ENCODE measurements around the gene STRN4.
"Not testable (repeated sequence)": the region's sequence is repeated elsewhere in the genome, so short reads cannot be mapped to it uniquely, and the experiment has no call there.

The STRN4 gene, protein sequence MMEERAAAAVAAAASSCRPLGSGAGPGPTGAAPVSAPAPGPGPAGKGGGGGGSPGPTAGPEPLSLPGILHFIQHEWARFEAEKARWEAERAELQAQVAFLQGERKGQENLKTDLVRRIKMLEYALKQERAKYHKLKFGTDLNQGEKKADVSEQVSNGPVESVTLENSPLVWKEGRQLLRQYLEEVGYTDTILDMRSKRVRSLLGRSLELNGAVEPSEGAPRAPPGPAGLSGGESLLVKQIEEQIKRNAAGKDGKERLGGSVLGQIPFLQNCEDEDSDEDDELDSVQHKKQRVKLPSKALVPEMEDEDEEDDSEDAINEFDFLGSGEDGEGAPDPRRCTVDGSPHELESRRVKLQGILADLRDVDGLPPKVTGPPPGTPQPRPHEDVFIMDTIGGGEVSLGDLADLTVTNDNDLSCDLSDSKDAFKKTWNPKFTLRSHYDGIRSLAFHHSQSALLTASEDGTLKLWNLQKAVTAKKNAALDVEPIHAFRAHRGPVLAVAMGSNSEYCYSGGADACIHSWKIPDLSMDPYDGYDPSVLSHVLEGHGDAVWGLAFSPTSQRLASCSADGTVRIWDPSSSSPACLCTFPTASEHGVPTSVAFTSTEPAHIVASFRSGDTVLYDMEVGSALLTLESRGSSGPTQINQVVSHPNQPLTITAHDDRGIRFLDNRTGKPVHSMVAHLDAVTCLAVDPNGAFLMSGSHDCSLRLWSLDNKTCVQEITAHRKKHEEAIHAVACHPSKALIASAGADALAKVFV

DNA sequence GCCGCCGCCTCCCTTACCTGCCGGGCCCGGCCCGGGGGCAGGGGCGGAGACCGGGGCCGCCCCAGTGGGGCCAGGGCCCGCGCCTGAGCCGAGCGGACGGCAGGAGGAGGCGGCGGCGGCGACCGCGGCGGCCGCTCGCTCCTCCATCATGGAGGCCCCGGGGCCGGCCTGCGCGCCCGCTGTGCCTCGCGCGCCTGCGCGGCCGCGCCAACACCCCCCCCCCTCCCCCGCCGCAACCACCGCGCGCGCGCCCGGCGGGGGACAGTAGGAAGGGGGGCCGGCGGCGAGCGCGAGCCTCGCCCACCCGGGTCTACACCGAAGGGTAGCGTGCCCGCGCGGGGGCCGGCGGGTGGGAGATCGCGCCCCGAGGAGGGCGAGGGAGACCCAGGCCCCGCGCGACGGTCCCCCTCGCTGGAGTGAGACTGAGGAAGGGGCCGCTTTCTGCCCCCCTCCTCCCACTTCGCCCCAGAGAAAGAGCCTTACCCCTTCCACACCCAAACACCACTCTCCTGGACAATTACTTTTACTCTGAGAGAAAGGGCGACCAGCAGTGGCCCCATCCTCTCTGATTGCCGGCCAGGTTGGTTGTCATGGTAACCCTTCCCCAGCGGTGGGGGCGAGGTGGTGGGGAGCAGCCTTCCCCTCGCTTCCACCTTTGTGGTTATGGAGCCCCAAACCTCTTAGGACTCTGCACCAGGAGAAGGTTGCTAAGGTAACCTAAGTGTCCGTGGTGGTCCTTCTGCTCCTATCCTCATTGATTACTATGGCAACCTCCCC is at the start of gene STRN4:
Gene STRN4 (minus strand): TSS at position 170 of the 777 bp plus-strand sequence. CDS start 20 bp downstream, at position 150.
- DNase-seq = no peak

DNA sequence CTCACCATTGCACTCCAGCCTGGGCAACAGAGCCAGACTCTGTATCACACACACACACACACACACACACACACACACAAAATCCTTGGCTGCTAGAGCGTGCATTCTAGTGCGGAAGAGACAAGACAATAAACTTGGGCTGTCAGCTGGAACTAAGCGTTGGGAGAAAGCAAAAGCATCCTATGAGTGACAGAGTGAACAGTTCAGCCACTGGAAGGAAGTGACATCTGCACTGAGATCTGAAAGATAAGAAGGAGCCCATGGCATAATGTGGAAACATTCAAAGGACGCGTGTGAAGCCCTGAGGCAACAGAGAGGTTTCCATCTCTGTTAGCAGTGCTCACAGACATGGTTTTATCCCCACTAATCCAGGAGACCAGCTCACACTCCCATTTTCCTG is 45.7 kb upstream of the STRN4 start:
- no peak for DNase-seq

DNA sequence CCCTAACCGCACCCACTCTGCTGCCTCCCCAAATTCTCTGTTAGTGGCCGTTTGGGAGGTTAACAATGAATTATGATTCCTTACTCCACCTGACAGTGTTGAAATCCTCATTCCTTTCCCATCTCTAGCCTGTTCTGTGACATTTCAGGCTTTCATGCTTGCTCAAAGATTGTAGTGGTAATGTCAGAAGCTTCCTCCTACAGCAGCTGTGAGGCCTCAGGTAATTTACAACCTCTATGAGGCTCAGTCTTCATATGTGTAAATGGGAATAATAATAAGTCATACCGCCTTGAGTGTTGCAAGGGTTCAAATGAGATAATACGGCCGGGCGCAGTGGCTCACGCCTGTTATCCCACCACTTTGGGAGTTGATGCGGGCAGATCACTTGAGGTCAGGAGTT is 43.1 kb upstream of the STRN4 start:
- DNase-seq = no peak

DNA sequence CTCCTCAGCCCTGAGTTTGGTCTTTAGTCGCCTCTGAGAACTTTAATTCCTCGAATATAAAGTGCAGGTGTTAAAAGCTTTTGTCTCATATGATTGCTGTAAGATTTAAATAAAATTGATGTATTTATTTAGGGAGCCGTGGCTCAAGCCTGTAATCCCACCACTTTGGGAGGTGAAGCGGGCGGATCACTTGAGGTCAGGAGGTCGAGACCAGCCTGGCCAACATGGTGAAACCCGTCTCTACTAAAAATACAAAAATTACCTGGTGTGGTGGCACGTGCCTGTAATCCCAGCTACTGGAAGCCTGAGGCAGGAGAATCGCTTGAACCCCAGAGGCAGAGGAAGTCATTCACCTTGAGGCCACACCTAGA is 42.7 kb upstream of the STRN4 start:
- no peak for DNase-seq

DNA sequence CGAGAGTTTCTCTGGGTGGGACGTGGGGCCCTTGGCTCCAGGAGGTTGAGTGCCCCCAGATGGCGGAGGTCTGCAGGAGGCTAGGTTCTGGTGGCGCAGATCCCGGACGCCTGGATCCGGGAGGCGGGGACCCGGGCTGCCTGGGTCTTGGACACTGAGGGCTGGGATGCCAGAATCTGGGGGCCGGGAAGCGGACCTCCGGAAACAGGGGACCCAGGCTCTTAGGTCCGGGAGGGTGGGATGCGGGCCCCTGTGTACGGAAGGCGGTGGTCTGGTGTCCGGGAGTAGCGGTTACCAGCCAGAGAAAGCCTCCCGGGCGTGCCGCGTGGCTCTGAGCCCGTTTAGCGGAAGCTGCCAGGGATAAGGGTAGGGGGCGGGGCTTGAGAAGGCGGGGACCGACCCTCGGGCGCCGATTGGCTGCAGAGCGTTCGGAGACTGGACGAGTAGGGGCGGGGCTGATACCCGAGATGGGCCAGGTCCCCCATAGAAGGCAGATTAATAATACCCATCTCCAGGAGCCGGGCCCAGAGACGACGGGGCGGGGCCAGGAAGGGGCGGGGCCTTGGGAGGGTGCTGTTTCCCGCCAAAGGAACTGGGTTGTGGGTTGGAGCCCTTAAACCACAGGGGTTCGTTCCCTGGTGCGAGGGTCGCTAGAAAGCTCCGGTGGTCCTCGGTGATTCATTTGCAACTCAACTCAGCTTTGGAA is 42.2 kb upstream of the STRN4 start, which contains the start of gene SLC1A5:
Gene SLC1A5 (minus strand): TSS at position 333 of the 706 bp plus-strand sequence. CDS start 629 bp downstream, outside the sequence.
- DNase-seq = peak; percentile 91

DNA sequence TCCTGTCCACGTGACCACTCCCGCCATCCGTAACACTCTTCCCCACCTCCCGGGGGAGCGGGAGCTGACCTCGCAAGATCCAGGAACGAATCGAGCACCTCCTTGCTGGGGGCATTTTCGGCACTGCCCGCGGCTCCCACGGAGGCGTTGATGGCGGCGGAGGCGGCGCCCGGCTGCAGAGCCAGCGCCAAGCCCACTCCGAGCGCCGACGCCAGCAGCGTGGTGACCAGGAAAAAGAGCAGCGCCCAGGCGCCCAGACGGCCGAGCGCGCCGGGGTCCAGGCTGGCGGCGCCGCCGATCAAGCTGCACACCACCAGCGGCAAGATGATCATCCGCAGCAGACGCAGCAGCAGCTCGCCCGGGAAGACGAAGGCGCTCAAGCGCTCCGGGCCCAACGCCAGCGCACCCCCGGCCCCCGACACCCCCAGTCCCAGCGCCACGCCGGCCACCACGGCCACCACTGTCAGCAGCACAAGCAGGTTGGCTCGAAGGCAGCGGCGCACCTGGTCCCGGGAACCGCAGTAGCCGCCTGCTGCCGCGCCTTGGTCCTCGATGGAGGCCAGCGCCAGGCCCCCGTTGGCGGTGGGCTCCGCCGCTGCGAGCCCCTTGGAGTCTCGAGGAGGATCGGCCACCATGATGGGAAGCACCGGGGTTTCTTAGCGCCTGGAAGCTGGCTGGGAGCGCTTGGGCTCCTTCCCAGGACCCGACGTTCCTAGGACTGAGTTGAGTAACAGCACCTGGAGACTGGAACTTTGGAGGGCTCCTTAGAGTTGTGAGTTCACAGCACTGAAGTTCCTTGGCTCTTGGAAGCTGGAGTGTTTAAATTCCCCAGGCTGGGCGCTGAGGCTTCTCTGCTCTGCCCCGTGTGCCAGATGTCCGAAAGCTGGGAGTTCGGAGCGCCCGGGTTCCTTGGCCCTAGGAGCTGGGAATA is 41.3 kb upstream of the STRN4 start:
- DNase-seq = peak; percentile 30

DNA sequence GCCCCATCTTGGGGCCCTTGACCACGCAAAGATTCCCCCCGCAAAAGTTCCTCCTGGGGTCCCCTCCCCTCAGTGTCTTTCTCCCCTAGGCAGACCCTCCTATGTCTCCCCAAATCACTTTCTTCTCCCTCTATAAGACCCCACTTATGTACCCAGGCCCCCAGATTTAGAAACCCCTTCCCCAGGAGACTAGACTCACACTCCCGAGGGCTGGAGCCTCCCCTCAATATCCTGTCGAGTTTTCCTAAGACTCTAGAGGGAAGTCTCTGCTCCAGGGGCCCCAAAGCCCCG is 40.7 kb upstream of the STRN4 start:
- DNase-seq = no peak

DNA sequence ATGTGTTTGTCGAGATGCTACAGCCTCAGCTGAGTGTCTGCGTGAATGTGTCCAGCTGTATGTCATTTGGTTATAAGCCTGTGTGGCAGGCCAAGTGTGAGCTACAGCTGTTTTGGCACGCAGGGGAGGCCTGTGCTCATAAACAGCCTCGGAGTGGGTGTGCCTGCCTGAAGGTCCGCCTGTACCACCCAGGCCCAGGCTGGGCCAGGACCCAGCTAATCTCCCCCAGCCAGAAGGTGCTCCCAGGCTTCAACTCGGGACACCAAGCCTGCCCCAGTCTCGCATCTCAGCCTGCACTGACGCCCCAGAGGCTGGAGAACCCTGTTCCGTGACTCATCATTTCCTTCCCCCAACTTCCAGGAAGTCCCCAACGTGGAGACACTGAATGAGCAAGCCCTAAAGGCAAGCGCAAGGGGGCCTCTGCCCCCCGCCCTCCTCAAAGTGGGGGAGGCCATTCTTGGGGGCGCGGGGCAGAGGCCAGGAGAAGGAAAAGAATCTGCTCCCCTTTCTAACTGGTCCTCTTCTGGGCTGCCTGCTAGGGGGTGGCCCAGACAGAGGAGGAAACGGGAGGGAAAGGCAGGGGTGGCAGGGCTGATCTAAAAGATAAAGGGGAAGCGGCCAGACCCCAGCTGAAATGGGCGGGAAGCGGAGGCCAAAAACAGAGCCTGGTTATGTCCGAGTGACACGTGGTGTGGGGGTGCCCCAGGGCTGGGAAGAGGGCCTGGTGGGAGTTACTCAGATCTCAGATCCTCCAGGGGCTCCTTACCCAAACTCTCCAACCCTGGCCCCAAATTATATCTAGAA is 40.2 kb upstream of the STRN4 start:
- peak; percentile 19 for DNase-seq

DNA sequence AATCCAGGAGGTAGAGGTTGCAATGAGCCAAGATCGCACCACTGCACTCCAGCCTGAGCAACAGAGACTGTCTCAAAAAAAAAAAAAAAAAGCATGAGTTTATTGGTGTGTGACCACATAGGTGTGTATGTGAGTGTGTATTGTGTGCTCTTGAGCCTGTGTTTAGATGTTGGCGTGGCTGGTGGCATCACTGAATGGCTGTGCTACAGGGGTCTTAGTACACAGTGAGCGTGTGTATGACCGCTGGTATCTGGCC is 39.7 kb upstream of the STRN4 start:
- peak; percentile 60 for DNase-seq

DNA sequence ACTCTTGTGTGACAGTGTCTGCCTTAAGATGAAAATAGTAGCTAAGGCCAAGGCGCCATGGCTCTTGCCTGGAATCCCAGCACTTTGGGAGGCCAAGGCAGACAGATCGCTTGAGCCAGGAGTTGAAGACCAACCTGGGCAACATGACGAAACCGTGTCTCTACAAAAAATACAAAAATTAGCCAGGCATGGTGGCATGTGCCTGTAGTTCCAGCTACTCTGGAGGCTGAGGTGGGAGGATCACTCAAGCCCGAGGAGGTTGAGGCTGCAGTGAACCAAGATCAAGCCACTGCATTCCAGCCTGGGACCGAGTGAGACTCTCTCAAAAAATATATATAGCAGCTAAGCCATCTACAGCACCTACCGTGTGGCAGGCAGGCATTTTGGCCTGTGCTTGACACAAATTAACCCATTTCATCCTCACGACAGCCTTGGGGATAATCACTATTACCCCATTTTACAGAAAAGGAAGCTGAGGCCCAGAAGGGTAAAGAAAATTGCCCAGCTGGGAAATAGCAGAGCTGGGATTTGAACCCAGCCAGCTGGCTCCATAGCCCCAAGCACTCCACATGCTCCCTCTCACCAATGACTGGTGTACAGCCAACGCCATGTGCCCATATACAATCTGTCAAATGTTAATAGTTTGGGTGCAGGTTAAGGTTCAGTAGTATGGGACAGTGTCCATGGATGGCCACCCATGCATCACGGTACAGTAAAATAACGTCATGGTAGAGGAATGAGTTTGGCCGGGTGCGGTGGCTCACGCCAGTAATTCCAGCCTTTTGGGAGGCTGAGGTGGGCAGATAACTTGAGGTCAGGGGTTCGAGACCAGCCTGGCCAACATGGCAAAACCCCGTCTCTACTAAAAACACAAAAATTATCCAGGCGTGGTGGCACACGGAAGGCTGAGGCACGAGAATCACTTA is 39.1 kb upstream of the STRN4 start:
- peak; percentile 62 for DNase-seq

DNA sequence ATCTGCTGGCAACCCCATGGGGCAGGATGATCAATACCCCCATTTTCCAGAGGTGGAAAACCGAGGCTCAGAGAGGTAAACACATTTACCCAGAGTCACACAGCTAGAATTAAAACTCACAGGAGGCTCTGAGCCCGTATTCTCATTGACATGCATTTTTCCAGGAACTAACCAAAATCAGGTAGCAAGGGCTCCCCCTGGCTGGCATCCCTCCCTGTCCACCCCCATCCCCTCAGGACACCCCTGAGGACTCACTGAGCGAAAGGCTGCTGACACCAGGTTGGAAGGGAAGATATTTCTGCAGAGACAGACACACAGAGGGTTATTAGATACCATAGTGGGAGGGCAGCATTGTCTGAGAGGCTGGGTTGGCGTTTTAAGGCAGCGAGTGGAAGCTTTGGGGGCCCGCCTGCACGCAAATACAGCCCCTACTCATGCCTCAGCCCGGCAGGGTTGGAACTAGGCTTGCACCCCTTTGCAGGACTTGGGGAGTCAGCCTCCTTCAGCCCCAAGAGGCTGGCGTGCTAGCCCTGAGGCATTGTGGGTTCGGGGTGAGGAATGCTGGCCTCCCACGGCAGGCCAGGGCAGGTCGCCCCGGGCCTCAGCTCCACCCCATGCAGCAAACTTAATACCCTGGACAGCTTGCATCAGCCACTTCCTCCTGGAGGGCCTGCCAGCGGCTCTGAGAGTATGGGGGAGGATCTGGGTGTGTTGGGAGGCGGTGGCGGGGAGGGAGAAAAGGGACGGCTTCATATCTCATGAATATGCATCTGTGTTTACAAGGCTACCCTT is 38.2 kb upstream of the STRN4 start:
- DNase-seq = peak; percentile 82

DNA sequence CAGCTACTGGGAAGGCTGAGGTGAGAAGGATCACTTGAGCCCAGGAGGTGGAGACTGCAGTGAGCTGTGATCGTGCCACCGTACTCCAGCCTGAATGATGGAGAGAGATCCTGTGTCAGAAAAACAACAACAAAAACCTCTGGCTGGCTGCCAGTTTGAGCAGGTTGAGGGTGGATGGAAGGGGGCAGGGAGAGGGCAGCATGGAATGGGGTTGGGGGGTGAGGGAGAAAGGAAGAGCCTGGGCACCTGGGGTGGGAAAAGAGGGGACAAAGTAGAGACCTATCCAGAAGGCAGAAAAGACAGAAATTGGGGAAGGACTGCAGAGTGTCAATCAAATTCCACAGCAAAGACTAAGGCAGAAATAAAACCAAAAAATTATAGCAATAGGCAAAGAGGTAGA is 37.4 kb upstream of the STRN4 start:
- DNase-seq = no peak

DNA sequence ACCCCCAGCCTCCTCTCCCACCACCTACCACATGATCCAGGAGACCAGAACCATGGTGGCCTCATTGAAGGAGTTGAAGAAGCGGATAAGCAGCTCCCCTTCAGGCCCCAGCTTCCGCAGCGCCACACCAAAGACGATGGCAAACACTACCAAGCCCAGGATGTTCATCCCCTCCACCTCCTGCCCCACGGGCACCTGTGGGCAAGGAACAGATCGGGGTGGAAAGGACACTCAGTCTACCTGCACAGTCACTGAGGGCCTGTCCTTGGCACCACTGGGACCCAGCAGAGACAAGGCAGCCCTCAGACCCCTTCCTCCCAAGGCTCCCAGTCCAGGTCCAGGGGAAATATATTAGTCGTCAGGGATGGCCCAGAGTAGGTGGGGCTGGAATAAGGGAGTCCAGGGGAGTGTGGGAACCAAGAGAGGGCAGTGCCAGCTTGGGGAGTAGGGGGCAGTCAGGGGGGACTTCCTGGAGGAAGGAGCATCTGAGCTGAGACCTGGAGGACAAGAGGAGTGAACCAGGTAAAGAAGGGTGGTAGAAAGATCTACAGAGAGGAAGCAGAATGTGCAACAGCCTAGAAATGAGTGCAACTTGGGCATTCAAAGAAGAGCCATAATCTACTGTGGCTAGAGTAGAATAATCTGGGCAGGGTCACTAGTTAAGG is 36.2 kb upstream of the STRN4 start:
- DNase-seq = no peak

DNA sequence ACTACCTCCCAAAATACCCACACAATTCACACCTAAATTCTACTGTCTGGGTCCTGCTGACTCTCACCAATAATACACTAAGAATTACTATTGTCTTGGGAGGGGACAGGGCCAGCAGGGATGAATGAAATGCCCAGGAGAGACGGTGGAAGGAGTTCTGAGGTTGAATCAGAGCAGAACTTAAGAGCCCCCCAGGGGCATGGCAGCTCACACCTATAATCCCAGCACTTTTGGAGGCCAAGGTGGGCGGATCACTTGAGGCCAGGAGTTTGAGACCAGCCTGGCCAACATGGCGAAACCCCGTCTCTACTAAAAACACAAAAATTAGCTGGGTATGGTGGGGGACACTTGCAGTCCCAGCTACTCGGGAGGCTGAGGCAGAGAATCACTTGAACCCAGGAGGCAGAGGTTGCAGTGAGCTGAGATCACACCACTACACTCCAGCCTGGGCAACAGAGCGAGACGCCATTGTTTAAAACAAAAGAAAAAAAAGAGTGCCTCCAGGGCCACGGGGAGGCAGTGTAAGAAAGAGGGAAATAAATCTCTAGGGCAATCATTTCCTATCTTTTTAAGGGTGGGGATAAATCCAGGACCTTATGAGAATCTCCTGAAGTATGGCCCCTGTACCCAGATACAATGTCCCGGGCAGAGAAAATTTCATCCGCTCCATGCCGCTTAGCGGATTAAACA is 31.9 kb upstream of the STRN4 start:
- not testable (repeated sequence) for DNase-seq

DNA sequence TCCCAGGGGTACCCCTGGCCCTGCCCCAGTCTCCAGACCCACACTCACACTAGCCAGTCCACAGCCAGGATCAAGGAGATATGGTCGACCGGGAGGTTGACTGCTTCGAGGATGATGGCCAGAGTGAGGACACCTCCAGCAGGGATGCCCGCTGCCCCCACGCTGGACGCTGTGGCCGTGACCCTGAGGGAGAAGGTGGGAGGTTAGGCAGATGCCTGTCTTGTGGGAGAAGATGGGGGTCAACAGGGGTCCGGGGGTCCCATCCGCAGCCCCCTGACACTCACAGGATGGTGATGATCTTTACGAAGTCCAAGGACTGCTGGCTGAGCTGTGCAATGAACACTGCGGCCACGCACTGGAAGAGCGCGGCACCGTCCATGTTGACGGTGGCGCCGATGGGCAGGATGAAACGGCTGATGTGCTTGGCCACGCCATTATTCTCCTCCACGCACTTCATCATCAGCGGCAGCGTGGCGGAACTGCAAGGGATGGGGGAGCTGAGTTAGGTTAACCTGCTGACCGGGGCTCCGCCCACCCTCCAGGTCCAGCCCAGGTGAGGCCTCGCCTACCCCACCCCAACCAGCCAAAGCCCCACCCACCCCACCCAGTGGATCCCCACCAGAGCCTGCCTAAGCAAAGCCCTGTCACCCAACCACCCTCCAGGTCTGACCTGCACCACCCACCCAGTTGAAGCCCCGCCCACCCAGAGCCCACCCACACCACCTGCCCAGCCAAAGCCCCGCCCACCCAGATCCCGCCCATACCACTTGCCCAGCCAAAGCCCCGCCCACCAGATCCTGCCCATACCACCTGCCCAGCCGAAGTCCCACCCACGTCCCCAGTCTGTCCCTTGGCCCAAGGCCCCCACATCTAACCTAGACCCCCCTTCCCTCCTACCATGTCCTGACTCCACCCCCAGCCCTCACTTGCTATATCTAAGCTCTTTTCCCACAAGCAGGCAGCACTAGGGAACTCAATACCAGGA is 31.0 kb upstream of the STRN4 start:
- no peak for DNase-seq

DNA sequence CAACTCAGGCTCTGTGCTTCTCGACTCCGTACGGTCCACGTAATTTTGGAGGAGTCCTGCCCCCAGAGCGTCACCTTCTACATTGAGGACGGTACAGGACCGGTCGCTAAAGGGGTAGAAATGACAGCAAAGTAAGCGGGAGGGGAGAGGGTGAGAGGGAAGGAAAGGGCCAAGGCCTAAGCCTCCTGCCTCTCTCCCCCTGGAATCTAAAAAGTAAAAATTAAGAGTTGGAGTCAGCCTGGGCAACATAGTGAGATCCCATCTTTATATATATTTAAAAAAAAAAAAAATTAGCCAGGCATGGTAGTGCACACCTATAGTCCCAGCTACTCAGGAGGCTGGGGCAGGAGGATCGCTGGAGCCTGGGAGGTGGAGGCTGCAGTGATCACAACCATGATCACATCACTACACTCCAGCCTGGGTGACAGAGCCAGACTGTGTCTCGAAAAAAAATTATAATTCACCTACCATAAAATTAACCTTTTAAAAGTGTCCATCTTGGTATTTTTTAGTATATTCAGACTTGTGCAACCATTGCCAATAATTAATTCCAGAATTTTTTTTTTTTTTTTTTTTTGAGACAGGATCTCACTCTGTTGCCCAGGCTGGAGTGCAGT is 29.5 kb upstream of the STRN4 start:
- no peak for DNase-seq

Measured in kidney glomerular epithelial cell (primary cell).